GF-D8 (cell line): ENCODE data around the gene WSCD2.

Experiments
- DNase-seq: peaks from one replicate; lab custom pipeline; 2025; lab: John Stamatoyannopoulos, UW

WSCD2 gene

DNA sequence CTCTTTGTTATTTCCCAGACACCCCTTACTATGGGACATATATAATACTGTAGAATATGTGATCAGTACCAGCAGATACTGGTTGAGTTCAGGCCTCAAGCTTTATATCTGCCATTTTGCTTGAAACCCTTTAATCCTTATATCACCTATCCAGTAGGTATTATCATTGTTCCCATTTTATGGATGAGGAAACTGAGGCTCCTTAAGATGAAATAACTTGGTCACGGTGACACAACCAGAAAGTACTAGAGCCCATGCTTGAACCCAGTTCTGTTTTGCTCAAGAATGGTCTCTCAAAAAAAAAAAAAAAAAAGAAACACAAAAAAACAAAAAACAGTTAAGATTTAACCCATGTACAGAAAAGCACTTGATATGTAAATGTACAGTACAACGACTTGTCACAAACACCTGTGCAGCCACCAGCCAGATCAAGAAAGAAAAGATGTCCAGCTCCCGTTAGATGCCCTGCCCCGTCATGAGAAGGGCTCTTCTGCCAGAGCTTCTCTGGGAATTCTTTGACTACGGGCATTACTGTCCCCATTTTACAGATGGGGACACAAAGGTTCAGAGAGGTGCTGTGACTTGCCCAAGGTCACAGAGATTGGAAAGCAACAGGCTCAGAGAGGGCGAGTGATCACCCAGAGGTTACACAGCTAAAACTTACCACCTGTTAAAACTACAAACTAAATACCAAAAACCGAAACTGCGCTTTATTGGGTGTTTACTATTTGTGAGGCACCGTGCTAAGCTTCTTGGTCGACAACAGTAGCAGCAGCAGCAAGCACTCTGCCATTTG lies 669 bp upstream of the WSCD2 start:
- DNase-seq = no peak

DNA sequence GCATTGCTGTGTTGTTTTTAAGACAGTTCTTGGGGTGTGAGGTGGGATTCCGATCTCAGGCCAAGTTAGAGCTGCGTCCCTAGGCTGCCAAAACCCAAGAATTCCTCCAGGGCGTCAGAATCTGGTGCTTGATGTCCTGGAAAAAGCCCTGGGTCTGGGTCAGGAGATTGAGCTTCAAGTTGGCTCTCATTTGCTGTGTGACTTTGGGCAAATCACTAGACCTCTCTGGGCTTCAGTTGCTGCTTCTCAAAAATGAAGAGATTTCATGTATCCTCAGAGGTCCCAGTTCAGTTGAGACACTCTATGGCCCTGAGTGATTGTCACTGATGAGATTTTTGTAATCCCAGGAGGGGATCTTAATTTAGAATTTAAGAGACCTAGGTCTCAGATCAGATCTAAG lies 1.9 kb downstream of the WSCD2 start:
- no peak for DNase-seq

DNA sequence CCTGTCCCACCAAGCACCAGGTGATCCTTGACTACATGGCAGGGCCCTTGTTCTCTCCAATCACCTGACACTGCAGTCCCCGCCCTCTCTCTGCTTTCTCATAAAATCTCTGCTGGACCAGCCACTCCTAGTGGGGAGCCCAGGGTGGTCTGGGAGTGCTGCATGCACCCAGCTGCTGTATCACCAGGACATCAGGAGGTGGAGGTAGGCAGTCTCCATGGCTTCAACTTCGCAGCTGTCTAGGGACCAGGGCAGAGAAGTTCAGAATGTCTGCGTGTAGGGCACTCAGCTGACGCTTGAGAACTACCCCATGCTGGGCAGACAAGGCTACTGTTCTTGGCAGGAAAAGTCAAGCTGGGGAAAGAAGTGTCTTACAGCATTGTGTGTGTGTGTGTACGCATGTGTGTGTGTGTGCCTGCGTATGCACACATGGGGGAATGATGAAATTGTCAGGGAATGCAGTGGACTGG lies 2.6 kb downstream of the WSCD2 start:
- DNase-seq = no peak

DNA sequence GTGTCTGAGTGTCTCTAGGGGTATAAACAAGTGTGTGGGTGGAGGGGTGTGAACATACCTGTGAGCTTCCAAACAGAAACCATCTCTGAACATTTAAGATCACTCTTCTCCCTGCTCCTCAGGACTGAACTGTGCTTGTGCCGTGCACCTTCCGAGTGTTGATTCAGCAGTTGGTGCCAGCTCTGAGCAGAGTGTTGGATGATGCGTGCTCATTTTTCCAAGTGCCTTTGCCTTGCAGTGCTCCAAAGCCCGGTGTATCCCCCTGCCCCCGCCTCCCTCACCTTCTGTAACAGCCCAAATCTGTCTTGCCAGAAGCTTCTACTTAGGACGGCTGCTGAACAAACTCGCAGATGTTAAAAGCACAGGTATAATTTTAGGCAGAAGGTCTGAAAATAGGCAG lies 4.4 kb downstream of the WSCD2 start:
- no peak for DNase-seq

DNA sequence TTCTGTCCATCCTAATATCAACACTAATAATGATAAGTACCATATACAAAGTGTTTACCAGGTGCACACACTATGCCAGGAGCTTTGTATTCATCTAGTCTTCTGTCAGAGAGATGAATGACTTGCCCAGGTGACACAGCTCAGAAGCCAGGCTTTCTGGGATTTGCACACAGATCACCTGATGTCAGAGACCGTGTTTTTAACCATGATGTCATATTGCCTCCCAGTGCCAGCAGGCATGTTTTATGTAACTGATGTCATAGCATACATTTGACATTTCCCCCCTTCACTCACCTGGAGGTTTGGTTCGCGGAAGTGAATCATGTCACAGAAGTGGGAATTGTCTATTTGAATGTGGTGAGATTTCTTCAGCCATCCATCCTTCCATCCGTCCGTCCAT lies 5.7 kb downstream of the WSCD2 start:
- no peak for DNase-seq

DNA sequence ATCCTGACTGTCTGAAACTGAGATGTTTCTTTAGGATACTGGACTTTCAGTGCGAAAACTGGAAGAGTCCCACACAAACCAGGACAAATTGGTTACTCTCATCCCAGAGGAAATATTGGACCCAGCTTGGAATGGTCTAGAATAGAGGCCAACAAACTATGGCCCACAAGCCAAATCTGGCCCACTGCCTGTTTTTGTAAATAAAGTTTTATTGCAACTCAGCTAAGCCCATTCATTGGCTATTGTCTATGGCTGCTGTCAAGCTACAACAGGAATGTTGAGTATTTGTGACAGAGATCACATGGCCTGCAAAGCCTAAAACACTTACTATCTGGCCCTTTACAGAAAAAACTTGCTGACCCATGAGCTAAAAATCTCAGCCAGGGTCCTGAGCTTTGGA lies 6.5 kb downstream of the WSCD2 start:
- DNase-seq = no peak

DNA sequence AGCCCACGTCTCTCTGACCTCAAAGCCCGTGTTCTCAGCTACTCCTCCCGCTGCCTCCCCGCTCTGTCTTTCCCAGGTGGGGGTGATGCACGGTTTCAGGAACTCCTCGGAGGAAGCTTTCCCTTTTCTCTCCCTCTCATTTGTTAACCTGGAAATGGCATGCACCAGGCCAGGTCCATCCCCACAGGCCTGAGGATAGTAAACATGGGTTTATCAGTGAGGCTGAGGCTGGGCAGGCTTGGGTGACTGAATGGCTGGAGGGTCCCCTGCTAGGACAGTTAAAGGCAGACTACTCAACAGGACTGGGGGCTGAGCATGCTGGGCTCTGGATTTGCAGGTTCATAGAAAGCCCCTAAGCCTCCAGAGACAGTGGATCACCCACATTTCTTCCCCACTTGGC lies 7.6 kb downstream of the WSCD2 start:
- no peak for DNase-seq

DNA sequence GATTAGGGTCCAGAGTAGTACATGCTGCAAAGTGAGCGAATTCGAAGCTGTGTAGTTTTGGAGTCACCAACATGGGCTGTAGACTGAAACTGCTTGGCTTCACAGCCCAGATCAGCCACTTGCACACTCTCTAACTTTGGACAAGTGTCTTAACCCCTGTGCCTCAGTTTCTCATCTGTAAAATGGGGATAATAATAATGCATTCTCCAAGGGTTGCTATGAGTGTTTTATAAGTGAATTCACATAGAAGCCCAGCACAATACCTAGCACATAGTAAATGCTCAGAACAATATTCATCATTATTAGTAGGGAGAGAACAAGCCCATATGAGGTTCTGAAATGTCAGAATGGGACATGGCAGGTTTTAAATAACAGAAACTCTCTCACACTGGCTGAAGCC lies 10.4 kb downstream of the WSCD2 start:
- no peak for DNase-seq

DNA sequence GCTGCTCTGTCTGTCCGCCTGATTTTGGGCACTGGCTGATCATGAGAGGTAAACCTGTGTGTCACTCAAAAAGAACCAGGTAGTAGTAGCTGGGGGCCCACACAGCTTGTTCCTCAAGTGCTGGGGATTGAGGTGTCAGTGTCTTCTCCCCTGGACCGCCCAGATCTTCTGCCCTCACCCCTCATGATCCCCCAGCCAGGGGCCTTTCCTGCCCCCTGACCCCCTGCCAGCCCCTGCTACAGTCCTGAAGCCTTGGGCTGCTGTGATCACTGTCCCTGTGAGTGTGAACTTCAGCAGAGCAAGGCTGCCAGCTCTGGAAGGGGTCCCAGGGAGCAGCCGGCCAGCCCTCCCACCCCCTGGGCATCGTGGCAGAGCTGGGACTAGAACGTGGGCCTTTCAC lies 11.4 kb downstream of the WSCD2 start:
- no peak for DNase-seq

DNA sequence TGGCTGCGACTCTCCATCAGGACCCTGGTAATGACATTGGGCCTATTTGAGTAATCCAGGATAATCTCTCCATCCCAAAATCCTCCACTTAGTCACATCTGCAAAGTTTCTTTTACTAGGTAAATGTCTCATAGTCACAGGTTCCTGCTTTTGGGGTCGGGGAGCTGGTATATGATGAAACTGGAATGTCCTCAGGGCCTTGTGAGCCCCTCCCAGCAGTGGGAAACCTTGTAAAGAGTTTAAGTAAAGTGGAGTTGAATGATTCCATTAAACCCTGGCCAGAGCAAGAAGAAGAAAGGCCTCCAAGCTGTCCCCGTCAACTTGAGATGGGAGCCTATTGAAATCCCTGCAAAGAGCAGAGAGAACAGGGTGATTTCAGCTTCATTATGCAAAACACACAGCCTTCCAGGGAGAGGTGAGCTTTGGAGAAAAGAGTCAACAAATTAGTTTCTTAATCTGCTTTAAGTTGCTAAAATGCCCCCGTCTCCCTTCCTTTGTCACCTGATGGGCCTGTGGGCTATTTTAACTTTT lies 12.6 kb downstream of the WSCD2 start:
- DNase-seq = no peak

DNA sequence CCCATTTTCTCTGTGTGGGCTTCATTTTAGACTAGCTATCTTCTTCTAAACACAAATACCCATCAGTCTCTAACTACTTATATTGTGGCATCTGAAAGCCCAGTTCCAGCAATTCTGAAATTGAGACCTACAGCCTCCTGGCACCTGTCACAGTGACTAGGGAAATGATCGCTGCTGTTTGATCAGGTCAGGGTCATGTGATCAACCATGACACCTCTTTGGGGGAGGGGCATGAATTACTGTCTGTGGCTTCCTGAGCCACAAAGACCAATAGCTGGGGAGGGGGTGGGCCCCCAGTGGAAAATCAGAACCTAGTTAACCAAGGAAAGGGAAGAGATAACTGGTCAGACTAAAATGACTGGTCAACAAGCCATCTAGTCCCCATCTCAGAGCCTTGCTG lies 14.1 kb downstream of the WSCD2 start:
- no peak for DNase-seq

DNA sequence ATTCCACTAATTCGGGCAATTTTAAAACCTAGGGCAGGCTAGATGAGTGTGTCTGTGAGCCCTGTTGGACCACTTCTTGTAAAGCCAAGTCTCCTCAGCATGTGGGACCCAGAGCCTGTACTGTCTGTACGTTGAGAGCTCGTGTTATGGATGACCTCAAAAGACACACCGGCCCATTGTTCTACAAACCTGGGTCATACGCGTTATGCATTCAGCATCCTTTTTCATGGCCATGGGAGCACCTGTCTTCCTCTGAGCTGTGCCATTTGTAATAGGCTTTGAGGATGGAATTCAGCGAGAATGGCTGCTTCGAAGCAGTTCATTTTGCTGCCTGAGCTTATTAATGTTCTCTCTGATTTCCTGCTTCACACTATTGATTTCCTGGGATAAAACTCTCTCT lies 15.0 kb downstream of the WSCD2 start:
- no peak for DNase-seq

DNA sequence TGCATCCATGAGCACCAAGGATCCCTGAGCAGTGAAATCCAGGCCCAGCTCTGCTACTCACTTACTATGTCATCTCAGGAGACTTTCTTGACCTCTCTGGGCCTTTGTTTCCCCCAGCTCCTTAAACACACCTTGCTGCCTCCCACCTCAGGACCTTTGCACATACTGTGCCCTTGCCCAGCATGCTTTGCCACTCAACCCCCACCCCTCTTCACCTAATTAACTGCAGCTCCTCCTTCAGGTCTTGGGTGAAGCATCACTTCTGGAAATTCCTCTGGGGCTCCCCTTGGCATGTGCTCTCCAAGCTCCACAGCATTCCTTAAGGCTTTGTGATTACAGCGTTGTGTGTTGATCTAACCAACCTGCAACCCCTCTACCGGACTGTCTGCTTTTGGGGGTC lies 15.9 kb downstream of the WSCD2 start:
- no peak for DNase-seq

DNA sequence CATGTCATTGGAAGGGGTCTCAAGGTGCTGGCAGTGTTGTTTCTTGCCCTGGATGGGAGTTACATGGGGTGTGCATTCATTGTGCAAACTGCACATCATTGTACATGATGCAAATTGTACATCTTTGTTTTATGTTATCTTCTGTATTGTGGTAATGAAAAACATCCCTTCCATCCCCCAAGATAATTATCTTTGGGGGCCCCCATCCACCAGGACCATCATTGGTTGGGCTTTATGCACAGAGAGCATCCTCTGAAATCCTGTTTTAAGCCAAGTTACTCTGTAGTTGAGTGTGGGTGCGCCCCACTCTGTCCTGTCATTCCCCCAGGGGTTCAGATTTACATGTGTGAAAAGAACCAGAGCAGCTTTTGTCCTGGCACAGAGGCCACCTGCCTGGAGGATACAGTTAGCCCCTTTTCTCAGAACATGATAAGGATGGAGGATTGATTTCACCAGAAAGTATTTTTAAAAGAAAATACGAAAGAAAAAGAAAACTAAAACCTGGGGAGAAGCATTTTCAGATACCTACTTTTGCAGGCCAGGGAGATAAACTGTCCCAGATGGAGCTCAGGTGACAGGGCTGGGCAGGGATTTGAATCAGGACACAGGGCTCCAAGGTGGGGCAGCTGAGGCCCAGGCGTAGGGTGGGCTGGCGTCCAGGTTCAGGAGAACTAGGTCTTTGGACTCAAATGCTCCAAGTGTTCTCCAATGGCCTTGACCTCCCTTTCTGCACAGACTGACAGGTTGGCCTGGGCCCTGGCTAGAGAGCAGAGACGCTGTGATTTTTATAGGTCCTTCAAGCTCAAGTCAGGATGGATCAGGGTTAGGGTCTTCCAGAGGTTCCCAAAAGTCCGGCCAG lies 17.2 kb downstream of the WSCD2 start:
- DNase-seq = no peak

DNA sequence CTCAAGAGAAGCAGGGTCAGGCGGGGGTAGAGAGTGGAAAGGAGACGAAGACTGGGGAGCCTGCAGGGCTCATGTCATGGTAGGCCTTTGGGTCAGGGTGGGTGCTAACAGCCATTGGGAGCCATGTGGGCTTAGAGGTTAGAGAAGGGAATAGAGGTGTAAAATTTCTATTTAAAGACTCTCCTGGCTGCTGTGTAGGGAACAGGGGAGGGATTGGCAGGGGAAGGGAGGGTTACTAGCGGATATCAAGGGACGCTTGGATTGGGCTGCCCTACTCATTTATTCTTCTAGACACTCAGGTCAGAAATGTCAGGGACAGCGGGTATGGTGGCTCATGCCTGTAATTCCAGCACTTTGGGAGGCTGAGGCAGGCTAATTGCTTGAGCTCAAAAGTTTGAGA lies 18.2 kb downstream of the WSCD2 start:
- no peak for DNase-seq

DNA sequence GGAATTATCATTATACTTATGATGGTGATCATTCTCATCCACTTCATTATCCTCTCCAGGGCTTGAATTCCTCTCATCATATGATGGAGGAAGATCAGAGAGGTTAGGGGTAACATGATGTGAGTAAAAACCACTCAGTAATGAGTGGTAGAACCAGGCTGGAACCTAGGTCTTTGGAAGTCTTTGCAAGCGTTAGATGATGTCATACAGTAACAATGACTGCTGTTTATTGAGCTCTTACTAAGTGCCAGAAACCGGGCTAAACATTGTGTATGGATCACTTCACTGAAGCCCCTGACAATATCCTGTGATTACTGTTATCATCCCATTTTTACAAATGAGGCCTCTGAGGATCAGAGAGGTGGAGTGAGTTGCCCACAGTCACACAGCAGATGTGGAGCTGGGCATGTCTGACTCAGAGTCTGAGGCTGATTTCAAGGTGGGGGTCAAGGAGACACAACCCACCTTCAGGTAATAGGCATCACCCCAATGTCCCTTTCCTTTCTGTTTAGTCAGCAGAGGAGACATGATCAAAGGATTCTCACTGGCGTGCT lies 19.5 kb downstream of the WSCD2 start:
- no peak for DNase-seq

DNA sequence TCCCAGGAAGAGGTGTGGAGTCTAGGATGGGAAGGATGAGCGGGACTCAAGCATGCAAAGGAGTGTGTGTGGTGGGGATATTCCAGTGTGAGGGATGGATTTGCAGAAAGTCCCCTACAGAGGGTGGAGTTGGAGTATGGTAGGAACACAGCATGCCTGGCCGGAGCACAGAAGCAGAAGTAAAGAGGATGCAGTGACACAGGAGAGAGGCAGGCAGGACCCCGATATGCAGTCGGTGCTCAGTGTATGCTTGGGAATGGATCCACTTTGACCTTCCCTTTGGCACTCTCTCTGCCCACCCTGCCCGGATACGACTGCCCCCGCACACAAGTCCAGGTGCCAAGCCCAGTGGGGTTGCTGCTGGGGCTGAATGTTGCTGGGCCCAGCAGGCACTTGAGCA lies 21.3 kb downstream of the WSCD2 start:
- DNase-seq = no peak

DNA sequence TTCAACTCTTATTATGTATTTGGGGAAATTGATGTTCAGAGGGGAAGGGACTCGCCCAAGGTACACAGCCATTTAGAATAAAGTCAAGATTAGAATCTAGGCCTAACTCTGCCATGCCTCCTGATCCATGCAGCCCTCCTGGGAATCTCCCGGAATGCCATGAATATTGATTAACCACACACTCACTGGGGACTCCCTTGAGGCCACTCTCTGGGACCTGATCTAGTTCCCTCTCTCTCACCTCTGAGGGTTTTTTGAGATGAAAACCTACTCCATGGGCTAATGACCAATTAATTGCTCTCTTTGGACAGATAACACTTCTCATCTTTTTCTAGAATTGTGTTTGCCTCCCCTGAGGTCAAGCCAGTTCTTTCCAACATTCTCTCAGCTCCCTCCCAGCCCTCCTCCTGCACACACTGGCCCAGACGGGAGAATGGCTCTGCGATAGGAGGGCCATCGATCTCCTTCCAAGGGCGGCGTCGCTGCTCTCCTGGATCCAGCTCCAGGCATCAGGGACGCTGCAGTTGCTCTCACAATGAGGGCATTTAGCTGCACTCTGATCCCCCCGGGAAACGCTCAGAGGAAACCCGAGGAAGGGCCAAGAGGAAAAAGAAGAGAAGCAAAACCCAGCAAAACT lies 22.6 kb downstream of the WSCD2 start:
- DNase-seq = no peak

DNA sequence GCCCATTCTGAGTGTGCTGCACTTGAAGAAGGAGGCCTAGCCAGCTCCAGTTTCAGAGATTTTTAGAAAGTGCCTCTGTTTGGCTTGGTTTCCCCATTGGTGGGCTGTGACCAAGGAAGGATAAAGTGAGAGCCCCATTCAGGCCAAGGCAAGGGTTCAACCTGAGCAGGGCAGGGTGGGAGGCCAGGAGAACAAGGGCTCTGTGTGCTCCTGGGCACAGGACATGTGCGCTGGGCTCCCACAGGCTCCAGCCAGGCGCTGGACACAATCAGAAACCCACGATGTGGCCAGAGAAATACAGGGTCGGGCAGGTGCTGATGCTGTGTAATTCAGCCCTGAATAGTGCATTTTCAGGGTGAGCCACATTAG lies 23.1 kb downstream of the WSCD2 start:
- DNase-seq = no peak

DNA sequence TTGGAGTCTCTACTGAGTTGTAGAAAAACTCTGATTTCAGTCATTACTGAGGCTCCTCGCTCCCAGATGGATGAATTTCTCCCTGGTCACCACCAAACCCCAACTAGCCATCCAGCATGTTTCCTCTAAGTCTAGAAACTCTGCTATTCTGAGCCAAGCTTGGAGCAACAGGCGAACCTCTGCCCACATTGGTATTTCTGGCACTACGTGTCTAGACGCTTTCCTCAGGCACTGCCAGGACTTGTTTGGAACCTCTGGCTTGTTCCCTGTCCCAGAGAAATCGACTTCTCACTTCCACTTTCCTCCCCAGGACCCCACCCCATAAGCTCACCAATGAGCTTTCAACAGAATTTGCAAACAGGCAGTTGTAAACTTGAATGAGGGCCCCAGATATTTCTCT lies 27.6 kb downstream of the WSCD2 start:
- DNase-seq = no peak

DNA sequence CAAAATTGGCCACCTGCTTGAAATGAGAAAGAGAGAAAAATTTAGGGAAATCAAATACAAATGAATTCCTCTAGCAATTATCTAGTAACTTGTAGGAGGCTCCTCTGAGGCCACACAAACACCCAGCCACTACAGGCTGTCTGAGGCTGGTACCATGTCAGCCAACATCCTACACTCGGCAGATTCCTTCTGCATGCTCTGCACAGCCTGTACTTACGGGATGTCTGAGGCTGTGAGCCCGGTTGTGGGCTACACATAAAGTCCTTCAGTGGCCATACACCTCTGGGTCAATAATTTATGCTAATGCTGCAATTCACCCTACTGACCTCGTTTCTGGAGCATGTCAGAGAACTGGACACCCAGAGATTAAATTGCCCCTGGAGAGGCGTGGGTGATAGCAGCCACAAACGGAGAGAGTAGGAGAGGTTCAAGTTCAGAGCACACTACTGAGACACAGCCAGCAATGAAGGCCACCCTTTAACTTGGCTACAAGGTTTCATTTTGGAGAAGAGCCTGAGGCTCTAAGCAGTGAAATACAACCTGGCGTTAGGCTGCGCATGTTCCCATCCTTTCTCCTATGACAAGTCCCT lies 28.9 kb downstream of the WSCD2 start:
- no peak for DNase-seq

DNA sequence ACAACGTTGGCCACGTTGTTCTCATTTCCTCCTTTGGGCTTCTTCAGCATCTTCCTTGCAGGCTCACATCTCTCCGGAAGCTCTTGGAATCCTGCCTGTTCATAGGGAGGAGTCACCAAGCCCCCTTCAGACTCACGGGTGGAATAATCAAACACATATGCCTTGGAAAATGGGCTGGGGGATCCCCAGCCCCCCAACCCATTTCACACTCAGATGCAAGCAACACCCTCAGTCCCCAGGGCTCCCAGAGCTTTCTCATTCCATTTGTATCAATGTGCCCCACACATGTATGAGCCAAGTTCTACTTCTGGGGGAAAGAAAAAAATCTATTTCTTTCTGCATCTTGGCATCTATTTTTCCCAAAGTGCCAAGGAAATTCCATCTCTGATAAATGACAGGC lies 33.1 kb downstream of the WSCD2 start:
- no peak for DNase-seq
